Measurements from ENCODE around the gene TNPO3.
A peak's percentile ranks its signal among the peaks of the same experiment; 100 is the strongest.

The TNPO3 gene

DNA sequence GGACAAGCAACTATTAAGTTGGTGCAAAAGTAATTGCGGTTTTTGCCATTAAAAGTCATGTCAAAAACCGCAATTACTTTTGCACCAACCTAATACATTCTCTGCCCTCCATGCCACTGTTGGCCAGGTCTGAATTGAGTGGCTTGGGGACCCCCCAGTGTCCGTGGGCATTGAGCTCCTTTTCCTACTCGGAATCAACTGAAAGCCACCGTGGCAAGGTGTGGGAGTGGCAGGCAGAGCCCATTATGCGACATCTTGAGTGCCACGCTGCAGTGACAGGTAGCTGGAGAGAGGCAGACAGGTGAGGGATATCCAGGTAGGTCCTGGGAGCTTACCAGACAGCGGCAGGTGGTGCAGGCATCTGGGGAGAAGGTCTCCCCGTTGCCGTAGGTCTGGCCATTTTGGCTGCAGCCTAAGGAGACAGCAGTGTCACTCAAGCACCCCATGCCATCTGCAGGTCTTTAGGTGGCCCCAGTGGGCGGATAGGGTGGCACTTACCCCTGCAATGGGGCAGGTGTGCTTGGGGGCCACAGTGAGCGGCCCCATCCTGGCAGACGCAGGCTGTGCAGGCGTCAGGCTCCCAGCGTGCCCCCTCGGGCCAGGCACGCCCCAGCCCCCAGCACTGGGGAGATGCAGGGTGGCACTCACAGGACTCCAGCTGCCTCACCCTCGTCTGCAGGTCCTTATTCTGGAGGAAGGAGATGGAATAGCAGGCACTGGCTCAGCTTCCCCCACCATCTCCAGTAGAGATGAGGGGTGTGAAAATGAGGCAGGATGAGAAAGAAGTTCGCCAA is 147.9 kb downstream of the TNPO3 start:
- no peak for DNase-seq (ENCODE audit: low read depth)

DNA sequence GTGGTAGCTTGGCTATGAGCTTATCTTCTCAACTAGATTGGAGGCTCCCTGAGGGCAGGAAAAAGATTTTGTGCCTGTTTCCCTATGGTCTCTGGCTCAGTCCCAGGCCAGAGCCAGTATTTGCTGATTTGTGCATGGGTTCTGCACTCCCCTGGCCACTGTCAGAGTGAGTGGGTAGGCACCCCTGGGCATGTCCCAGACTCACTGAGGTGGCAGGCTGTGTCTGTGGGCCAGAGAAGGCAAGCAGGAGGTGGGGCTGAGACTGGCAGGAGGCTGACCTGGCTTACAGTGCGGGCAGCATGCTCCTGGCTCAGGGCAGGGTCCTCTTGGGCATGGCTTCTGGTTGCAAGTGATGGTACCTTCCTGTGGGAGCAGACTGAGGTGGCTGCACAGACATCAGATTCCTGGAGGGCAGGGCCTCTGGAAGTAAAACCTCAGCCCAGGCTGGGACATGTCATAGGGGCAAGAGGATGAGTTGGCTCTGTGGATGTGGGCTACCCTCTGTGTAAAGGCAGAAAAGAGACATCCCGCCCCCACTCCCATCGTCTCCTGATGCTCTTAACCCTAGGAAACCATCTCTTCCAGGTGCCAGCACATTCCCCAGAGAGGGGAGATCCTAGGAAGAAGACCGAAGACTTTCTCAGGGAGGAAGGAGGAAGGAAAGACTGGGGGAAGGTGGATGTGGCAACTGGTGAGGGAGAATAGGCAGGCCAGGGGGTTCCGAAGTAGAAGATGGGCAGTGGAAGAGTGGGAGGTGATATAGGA is 148.7 kb downstream of the TNPO3 start:
- no peak for DNase-seq (ENCODE audit: low read depth)

DNA sequence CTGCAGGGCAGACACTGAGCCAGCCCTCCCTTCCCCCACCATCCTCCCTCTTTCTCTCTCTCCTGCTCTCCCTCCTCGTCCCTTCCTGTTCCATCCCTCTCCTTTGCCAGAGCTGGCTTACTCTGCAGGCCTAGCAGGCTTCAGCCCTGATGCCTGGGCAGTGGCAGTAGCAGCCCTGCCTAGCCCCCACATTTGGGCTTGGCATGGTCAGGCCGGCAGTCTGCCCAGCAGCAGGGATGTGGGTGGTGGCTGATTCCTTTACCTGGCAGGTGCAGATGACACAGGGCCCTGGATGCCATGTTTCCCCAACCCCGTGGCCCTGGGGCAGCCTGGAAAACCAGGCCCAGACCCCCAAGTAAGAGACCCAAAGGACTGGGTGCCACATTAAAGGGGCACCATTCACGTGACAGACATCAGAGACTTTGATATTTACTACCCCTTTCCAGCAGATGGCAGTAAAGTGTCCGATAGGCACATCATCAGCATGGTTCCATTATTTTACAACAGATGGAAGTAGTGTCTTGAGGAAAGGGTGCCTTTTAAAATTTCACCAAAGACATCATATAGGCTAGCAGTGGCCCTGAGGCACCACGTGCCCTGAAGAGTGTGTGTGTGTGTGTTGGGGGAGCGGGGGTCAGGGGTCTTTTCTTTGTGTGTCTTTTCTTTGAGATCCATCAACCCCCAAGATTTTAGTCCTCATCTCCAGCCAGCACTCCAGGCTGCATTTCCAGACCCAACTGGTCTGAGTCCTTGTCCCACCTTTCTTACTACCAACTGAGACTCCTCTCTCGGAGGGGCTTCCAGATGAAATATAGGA is 150.3 kb downstream of the TNPO3 start:
- DNase-seq (ENCODE audit: low read depth) = peak; percentile 38
